ENCODE data around the gene CAPZB.

DNA sequence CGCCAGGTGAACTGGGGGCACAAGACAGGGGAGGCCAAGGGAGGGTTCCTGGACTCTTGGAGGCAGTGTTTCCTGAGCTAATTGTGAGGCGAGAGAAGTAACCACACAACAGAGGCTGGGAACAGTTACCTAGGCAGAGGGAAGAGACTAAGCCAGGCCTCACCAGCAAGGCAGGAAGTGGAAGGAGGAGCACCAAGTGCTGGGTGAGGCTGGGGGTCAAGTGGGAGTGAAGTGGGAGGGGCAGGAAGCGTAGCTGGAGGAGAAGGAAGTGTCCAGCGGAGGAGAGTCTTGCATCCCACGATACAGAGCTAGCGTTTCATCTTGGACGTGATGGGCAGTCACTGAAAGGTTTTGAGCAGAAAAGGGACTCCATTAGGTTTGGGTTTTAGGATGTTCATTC is 48.3 kb upstream of the CAPZB start:
- TF ChIP-seq EZH2 (IDR thresholded peaks at IDR 0.05) = no peak
- no peak for TF ChIP-seq POLR2AphosphoS5 (IDR thresholded peaks at IDR 0.05; ENCODE audit: borderline replicate concordance, low read depth, low read length)

All from SK-N-MC (cell line).